CD4-positive, alpha-beta T cell (primary cell): ENCODE results near the gene NUFIP1. TPM values are rescaled to one million over a fixed set of nuclear protein-coding genes. Genes with fewer than 3 reads are reported as not detected.

Experiments
- ATAC-seq: fragments of 200-7000 bp; cut with Tn5 transposase; one replicate; pipeline ENCODE4 v1.10.0; 2022; ENCODE audit warnings: mild to moderate bottlenecking; ENCODE audit not compliant: poor library complexity
- CTCF ChIA-PET: fragments of 350-600 bp; sonication (Branson Sonifier 250); formaldehyde crosslinking; loops from one replicate; lab custom pipeline; 2021; ENCODE audit warnings: antibody characterized with exemption, inconsistent platforms; lab: Charles Lee
- POLR2A ChIA-PET: fragments of 350-600 bp; sonication (Branson Sonifier 250); formaldehyde crosslinking; loops from one replicate; lab custom pipeline; 2021; ENCODE audit warnings: antibody characterized with exemption, inconsistent platforms; lab: Charles Lee
- DNase-seq, 14 experiments: peaks; one replicate each; pipeline ENCODE4 v3.0.0-alpha.2; 2013 to 2020; ENCODE audit warnings: mixed read lengths in 2 of 14
- H3K27ac ChIP-seq, 2 donors: one replicate each; pipeline versions ENCODE4 v1.5.1 to v1.7.0; 2013; ENCODE audit warnings: low read length in 2 of 2, low read depth in 1 of 2, mild to moderate bottlenecking in 1 of 2
- H3K27me3 ChIP-seq, 2 experiments: 1 replicate in 1 of 2; 2 replicates in 1 of 2; pipeline versions ENCODE4 v1.6.1 to v1.7.0; 2013; ENCODE audit warnings: low read length in 2 of 2, control low read depth in 1 of 2, mild to moderate bottlenecking in 1 of 2, moderate library complexity in 1 of 2; ENCODE audit not compliant: insufficient read depth in 2 of 2, control insufficient read depth in 1 of 2
- H3K36me3 ChIP-seq: one replicate; pipeline ENCODE4 v1.6.1; 2013; ENCODE audit warnings: low read length, control low read depth; ENCODE audit not compliant: insufficient read depth
- H3K4me1 ChIP-seq: one replicate; pipeline ENCODE4 v1.6.1; 2013; ENCODE audit warnings: low read length, control low read depth; ENCODE audit not compliant: insufficient read depth
- H3K4me3 ChIP-seq: one replicate; pipeline ENCODE4 v1.5.1; 2013; ENCODE audit warnings: mild to moderate bottlenecking, low read length, moderate library complexity
- H3K9me3 ChIP-seq, 2 experiments: 1 replicate in 1 of 2; 2 replicates in 1 of 2; pipeline versions ENCODE4 v1.6.1 to v1.7.0; 2013; ENCODE audit warnings: low read length in 2 of 2, mild to moderate bottlenecking in 2 of 2, control low read depth in 1 of 2, moderate library complexity in 1 of 2; ENCODE audit not compliant: control insufficient read depth in 1 of 2, insufficient read depth in 1 of 2
- H3K27ac Mint-ChIP-seq: one replicate; pipeline ENCODE4 v1.8.0; 2020; ENCODE audit warnings: mixed read lengths
- H3K27me3 Mint-ChIP-seq: one replicate; pipeline ENCODE4 v1.8.0; 2021; ENCODE audit warnings: mixed read lengths
- H3K36me3 Mint-ChIP-seq: one replicate; pipeline ENCODE4 v1.8.0; 2021; ENCODE audit warnings: low read depth, mixed read lengths
- H3K4me1 Mint-ChIP-seq: one replicate; pipeline ENCODE4 v1.8.0; 2021; ENCODE audit warnings: low read depth, mixed read lengths
- H3K4me3 Mint-ChIP-seq: one replicate; pipeline ENCODE4 v1.8.0; 2020; ENCODE audit warnings: mild to moderate bottlenecking, mixed read lengths
- H3K9me3 Mint-ChIP-seq: one replicate; pipeline ENCODE4 v1.8.0; 2020; ENCODE audit warnings: mixed read lengths
- CTCF ChIP-seq: fragments of 200-600 bp; IDR thresholded peaks from one replicate; pipeline ENCODE4 v1.8.0; 2022; ENCODE audit warnings: antibody characterized with exemption, mild to moderate bottlenecking
- intact Hi-C, 2 experiments: fragments of 100-400 bp; cut with DNase I in 1 of 2; cut with micrococcal nuclease in 1 of 2; formaldehyde crosslinking; loops; one replicate each; pipeline versions ENCODE4 v1.15.1 to v1.9.0; 2023 to 2025; cut with DNase I, micrococcal nuclease
- total RNA-seq, 174 experiments: library from RNA in 2 of 174; stranded (reverse) in 2 of 174; gene quantifications; one replicate each; pipeline ENCODE4 v1.2.3 and lab custom pipeline; 2021 to 2026

Gene NUFIP1
- total RNA-seq, 2 experiments from 2014 or later = 4.3 to 4.4 TPM

GRCh38 chr13:44932850-44933251 is 56.4 kb downstream of the NUFIP1 start:
- H3K27me3 ChIP-seq = no peaks in the 10 kb centered on the region
- ATAC-seq (no peak), DNase-seq (no peak)
- H3K4me3 ChIP-seq = no peak overlapping the region
- no peaks in the 10 kb centered on the region for H3K36me3 ChIP-seq
- no peak for TF ChIP-seq CTCF
- intact Hi-C loops = no loop called here
- no peak overlapping the region for H3K27ac Mint-ChIP-seq
- H3K9me3 Mint-ChIP-seq = no peaks in the 10 kb centered on the region
- no peak overlapping the region for H3K4me3 Mint-ChIP-seq
- H3K36me3 Mint-ChIP-seq = no peaks in the 10 kb centered on the region
- POLR2A ChIA-PET = no interaction called here
- H3K27ac ChIP-seq = no peak overlapping the region
- CTCF ChIA-PET = interaction anchor here (1.3 kb wide), 1 partner anchor 15 kb away, joined by 3 read pairs; no protein-coding TSS in a partner anchor
- H3K4me1 Mint-ChIP-seq = no peaks in the 10 kb centered on the region
- H3K27me3 Mint-ChIP-seq = no peaks in the 10 kb centered on the region
- H3K9me3 ChIP-seq = no peaks in the 10 kb centered on the region
- H3K4me1 ChIP-seq = no peaks in the 10 kb centered on the region

GRCh38 chr13:44932171-44932849 is 57.0 kb downstream of the NUFIP1 start:
- ATAC-seq = no peak
- no peak overlapping the region for H3K27ac ChIP-seq
- Mint-ChIP-seq H3K36me3 (no peaks in the 10 kb centered on the region), H3K9me3 (no peaks in the 10 kb centered on the region), H3K4me3 (no peak overlapping the region), H3K27me3 (peaks cover 2% of the 10 kb centered on the region), H3K27ac (no peak overlapping the region), H3K4me1 (no peaks in the 10 kb centered on the region)
- H3K36me3 ChIP-seq = no peaks in the 10 kb centered on the region
- no peaks in the 10 kb centered on the region for H3K27me3 ChIP-seq
- no peak for TF ChIP-seq CTCF
- H3K4me1 ChIP-seq = no peaks in the 10 kb centered on the region
- CTCF ChIA-PET = no interaction called here
- no peaks in the 10 kb centered on the region for H3K9me3 ChIP-seq
- intact Hi-C loops = no loop called here
- POLR2A ChIA-PET = no interaction called here
- no peak overlapping the region for H3K4me3 ChIP-seq
- no peak for DNase-seq

GRCh38 chr13:44930963-44931623 is 58.2 kb downstream of the NUFIP1 start:
- no peaks in the 10 kb centered on the region for H3K36me3 ChIP-seq
- H3K27ac Mint-ChIP-seq = no peak overlapping the region
- no peaks in the 10 kb centered on the region for H3K9me3 ChIP-seq
- H3K4me1 Mint-ChIP-seq = no peaks in the 10 kb centered on the region
- H3K27ac ChIP-seq = no peak overlapping the region
- no peaks in the 10 kb centered on the region for H3K36me3 Mint-ChIP-seq
- no peak overlapping the region for H3K4me3 Mint-ChIP-seq
- no peak overlapping the region for H3K4me3 ChIP-seq
- intact Hi-C loops = no loop called here
- ChIA-PET CTCF (no interaction called here), POLR2A (no interaction called here)
- no peaks in the 10 kb centered on the region for H3K9me3 Mint-ChIP-seq
- H3K4me1 ChIP-seq = no peaks in the 10 kb centered on the region
- peaks cover 6% of the 10 kb centered on the region for H3K27me3 Mint-ChIP-seq
- TF ChIP-seq CTCF = no peak
- H3K27me3 ChIP-seq = no peaks in the 10 kb centered on the region
- DNase-seq (no peak), ATAC-seq (no peak)
